Left ventricle myocardium superior (tissue), 1 donor: Measurements from ENCODE around the gene GRIFIN. TPM values are rescaled to one million over a fixed set of nuclear protein-coding genes. Genes with fewer than 3 reads are reported as not detected.

Experiments used
- ATAC-seq: fragments of 200-7000 bp; cut with Tn5 transposase; one replicate; pipeline ENCODE4 v1.9.1; 2020; ENCODE audit warnings: mild to moderate bottlenecking, moderate library complexity
- DNase-seq: peaks from one replicate; pipeline ENCODE4 v3.0.0-alpha.2; 2020
- intact Hi-C: fragments of 100-400 bp; cut with micrococcal nuclease; formaldehyde crosslinking; loops from one replicate; pipeline ENCODE4 v1.11.0; 2022
- total RNA-seq: library from RNA; stranded (reverse); fragmentation: NEBNext Ultra II Directional; extraction: Animal tissue kit (Norgen Biotek cat#: 25700); gene quantifications from one replicate; pipeline ENCODE4 v1.2.1, GENCODE V29; 2021
- donor health status: DM: no; HTN: yes; CAD: no; lungs with severe emphysema.

Gene GRIFIN
- total RNA-seq, 1 donor from 2014 or later: not detected

DNA sequence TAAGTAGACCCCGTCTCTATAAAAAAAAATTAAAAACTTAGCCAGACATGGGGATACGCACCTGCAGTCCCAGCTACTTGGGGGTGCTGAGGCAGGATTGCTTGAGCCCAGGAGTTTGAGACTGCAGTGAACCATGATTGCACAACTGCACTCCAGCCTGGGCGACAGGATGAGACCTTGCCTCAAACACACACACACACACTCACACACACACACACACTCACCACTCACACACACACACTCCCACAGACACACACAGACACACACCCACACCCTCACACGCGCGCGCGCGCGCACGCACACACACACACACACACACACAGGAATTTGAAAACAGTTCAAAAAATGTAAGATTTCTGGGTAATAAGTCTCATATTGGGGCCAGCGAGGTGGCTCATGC lies 8.7 kb upstream of the GRIFIN start:
- ATAC-seq (no peak), DNase-seq (no peak)
- intact Hi-C loops: no loop called here

DNA sequence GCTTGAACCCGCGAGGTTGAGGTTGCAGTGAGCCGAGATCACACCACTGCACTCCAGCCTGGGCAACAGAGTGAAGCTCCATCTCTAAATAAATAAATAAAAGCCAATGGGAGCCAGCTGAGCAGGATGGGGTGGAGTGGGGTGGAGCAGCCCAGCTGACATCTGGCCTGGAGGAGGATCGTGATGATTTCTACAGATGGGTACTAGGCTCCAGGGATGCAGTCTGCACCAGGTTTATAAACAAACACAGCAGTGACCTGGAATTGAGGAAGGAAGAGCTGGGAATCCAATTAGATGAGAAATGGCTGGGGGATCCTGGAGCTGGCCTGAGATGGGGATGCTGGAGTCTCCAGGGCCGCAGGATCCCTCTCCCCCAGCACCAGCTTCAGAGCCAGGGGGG lies 7.3 kb upstream of the GRIFIN start:
- peak; percentile 26 for DNase-seq
- intact Hi-C loops: no loop called here
- ATAC-seq: peak; percentile 28

- intact Hi-C loops: no loop called here
- DNase-seq: no peak
- ATAC-seq: no peak
Measured at GRCh38 chr7:2482725-2483451, 6.7 kb upstream of the GRIFIN start.

GRCh38 chr7:2481195-2481594 lies 5.0 kb upstream of the GRIFIN start:
- ATAC-seq: no peak
- intact Hi-C loops: no loop called here
- DNase-seq: no peak

- intact Hi-C loops: no loop called here
- no peak for ATAC-seq
- no peak for DNase-seq
Measured at GRCh38 chr7:2480070-2480408, 3.8 kb upstream of the GRIFIN start.

DNA sequence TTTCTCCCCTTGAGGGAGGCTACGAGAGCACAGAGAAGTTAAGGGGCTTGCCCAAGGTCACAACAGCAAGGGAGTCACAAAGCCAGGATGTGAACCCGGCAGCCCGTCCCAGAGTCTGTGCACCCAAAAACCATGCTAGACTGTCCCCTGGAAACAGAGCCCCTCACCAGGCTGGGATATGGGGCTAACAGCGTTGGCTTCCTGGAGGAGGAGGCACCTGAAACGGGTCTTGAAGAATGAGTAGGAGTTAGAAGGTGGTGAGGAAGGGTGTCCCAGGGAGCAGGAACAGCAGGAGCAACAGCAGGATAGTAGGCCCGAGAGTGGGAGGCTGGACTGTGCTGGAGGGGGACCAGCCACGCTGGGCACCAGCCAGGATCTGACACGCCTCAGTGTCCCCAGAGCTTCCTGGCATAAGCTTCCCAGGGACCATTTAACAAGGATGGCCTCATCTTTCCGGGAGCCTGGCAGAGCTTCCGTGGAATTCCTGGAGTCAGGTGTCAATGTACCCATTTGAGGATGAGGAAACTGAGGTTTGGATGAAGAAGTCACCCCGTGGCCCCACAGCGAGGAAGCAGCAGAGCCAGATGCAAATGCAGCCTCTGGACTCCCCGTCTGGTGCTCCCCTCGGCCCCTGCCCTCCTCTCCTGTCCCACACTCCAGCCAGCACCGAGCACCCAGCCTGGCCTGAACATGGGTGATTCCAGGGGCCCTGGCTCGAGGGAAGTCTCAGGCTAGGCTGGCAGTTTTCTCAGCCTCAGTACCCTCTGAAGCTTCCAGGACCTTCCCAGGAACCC lies 3.3 kb upstream of the GRIFIN start:
- no peak for DNase-seq
- ATAC-seq: no peak
- intact Hi-C loops: loop anchor here (10.0 kb wide), 1 partner anchor 85 kb away; no protein-coding TSS in a partner anchor

DNA sequence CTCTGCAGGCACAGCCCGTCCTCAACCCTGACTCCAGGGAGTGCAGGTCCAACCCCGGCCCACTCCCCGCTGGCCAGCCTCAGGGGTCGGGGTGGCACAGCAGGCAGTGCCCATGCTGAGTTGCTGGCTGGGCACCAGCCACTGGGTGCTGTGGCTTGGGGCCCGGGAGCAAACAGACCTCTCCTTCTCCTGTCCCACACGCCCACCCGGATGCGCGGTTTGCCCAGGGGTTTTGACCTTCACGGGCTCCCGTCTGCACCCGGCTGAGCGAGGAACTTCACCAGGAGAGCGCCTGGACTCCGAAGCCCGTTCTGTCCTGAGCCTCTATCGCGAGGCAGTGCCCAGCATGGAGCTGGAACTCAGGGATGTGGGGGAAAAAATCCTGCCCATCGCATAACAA lies 2.6 kb upstream of the GRIFIN start:
- intact Hi-C loops: loop anchor here (10.0 kb wide), 1 partner anchor 86 kb away; no protein-coding TSS in a partner anchor
- DNase-seq (peak; percentile 53), ATAC-seq (peak; percentile 3)

- ATAC-seq (peak; percentile 81), DNase-seq (peak; percentile 82)
- intact Hi-C loops: loop anchor here (10.0 kb wide), 1 partner anchor 86 kb away; no protein-coding TSS in a partner anchor
Measured at GRCh38 chr7:2478399-2478785, 2.2 kb upstream of the GRIFIN start.

DNA sequence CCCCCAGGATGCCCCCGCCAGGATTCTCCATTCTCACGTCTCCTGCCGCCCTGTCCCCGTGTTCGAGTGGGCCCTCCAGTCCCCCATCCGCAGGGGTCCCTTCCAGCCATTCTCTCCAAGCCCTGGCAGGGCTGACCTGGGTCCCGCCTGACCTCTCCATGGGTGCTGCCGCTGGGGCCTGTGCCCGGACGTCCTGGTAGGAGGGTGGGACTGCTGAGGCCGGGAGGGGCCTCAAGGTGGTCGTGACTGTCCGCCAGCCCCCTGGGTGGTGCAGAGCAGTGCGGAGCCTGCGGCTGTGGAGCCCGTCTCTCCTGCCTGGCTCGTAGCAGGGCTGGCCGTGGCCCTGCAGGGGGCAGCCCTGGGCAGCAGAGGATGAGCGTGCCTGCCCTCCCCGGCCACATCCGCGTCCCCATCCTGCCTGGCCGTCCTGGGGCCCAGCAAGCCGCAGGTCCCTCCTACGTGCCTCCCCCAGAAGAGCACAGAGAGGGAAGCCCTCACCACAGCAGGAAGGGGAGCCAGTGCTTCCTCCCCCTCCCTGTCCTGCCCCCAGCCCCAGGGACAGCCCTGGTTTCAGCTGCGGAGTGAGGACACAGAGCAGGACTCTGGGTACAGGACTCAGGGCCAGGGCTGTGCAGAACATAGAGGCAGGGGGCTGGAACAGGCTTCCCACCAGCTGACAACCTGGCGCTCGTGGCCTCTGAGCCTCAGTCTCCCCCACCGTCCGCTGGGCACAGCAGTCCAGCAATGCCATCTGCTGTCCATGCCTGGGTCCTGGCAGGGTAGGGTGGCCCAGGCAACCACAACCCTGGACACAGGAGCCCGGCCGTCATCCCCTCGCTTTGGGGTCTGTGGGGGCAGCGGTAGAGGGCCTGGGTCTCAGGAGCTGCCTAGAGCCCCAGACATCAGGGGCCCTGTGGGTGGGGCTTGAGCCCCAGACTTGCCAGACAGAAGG lies 1.5 kb upstream of the GRIFIN start:
- peak; percentile 85 for ATAC-seq
- DNase-seq: peak; percentile 80
- intact Hi-C loops: loop anchor here (10.0 kb wide), 1 partner anchor 87 kb away; no protein-coding TSS in a partner anchor

DNA sequence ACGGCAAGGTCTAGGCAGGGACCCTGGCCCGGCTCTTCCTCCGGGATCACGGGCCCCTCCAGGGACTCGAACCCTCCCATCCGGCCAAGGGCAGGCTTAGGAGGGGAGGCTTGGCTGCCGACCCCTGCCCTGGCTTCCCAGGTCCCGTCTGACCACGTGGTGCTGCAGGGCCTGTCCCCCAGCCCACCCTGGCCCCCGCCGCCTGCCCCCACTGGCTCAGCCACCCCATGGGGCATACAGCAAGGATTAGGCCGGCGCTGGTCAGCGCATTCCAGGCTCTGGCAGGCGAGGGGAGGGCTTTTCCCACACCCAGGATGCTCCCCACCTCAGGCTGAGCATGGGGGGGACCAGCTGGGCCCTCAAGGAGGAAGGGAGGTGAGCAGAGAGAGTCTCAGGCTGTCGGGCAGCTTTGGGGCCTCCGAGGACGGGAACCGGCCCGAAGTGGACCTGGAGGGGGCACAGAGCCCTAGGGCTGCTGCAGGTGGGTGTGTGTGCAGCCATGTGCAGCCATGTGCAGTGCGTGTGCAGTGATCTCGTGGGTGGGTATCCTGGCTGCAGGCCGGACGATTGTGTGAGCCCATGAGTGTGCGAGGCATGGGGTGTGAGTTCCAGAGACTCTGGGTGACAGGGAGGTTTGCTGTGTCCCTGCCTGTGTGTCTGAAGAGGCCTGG lies 713 bp upstream of the GRIFIN start:
- DNase-seq: no peak
- intact Hi-C loops: loop anchor here (10.0 kb wide), 1 partner anchor 88 kb away; no protein-coding TSS in a partner anchor
- ATAC-seq: no peak

- intact Hi-C loops: loop anchor here (10.0 kb wide), 1 partner anchor 89 kb away; no protein-coding TSS in a partner anchor
- ATAC-seq (no peak), DNase-seq (no peak)
Measured at GRCh38 chr7:2475678-2476015, 551 bp downstream of the GRIFIN start.

DNA sequence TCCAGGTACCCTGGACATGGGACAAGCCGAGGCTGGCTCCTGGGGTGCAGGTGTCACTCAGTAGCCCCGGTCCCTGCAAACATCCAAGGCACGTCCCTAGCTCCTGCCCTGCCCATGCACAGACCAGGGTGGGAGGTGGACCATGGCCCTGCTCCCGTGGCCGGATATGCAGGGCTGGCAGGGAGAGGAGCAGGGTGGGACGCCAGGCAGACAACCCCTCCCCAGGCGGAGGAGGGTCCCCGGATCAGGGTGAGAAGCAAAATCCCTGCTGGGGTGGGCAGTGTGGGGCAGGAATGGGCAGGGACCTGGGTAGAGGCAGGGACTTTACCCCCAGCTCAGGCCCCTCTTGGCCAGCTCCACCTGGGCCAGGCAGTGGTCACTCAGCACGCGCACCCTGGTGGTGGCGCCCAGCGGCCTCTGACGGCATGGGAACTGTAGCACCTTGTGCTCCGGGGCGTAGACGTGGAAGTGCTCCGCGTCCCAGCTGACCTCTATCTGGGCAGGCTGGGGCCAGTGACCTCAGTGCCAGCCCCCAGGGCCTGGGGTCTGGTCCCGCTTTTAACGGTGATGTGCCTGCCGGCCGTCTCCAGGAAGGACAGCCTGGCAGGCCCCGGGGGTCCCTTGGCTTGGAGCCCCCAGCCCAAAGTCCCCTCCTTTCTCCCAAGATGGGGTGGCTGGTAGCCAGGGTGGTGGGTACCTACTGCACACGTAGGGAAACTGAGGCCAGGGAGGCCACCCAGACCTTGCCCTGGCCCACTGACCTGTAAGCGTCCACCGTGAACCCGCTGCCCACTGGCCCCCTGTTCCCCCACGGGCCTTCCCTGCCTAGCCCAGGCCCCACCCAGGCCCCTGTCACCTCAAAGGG lies 1.2 kb downstream of the GRIFIN start:
- intact Hi-C loops: loop anchor here (10.0 kb wide), 1 partner anchor 90 kb away; no protein-coding TSS in a partner anchor
- ATAC-seq: no peak
- no peak for DNase-seq

DNA sequence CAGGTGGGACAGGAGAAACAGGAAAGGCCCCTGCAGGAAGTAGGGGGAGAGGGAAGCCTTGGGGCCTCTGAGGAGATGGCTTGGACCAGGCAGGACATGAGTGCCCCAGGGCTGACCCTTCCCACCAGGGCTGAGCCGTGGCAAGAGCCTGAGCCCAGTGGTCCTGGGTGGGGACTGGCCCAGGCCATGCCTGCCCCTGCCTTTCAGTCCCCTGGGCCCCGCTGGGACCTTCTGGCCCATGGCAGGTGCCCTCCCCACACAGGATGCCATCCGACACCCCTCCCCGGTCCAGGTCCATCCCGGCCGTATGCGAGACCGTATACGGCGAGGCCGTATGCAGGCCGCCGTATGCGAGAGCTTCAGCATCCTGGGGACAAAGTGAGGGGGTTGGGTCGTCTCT lies 2.0 kb downstream of the GRIFIN start:
- intact Hi-C loops: loop anchor here (10.0 kb wide), 1 partner anchor 91 kb away; no protein-coding TSS in a partner anchor
- no peak for ATAC-seq
- DNase-seq: no peak

- DNase-seq: no peak
- intact Hi-C loops: loop anchor here (10.0 kb wide), 1 partner anchor 91 kb away; no protein-coding TSS in a partner anchor
- no peak for ATAC-seq
Measured at GRCh38 chr7:2473496-2474180, 2.6 kb downstream of the GRIFIN start.

GRCh38 chr7:2472739-2473138 lies 3.5 kb downstream of the GRIFIN start:
- ATAC-seq (no peak), DNase-seq (no peak)
- intact Hi-C loops: loop anchor here (10.0 kb wide), 1 partner anchor 92 kb away; no protein-coding TSS in a partner anchor

GRCh38 chr7:2471396-2471795 lies 4.8 kb downstream of the GRIFIN start:
- ATAC-seq (peak; percentile 77), DNase-seq (peak; percentile 79)
- intact Hi-C loops: loop anchor here (10.0 kb wide), 1 partner anchor 93 kb away; no protein-coding TSS in a partner anchor

GRCh38 chr7:2471022-2471329 lies 5.2 kb downstream of the GRIFIN start:
- peak; percentile 39 for ATAC-seq
- intact Hi-C loops: loop anchor here (10.0 kb wide), 1 partner anchor 94 kb away; no protein-coding TSS in a partner anchor
- no peak for DNase-seq
